Gastrocnemius medialis (tissue), 4 donors: ENCODE measurements around the gene SEC22C. TPM values are rescaled to one million over a fixed set of nuclear protein-coding genes. Genes with fewer than 3 reads are reported as not detected.

Experiments
- ATAC-seq, 2 donors: fragments of 150-250 bp; one replicate each; pipeline ENCODE4 v1.9.1; 2016
- DNase-seq, 2 donors: peaks; one replicate each; pipeline ENCODE4 v3.0.0-alpha.2; 2019
- H3K27ac ChIP-seq, 4 donors: fragments of 200-600 bp; sonication (generic); 1 replicate in 1 of 4; 2 replicates in 3 of 4; pipeline ENCODE4 v1.5.1; 2016 to 2018; ENCODE audit warnings: mild to moderate bottlenecking in 2 of 4, moderate library complexity in 1 of 4
- H3K27me3 ChIP-seq, 3 donors: fragments of 200-600 bp; sonication (generic) in 2 of 3; 1 replicate in 1 of 3; 2 replicates in 2 of 3; pipeline versions ENCODE4 v1.5.1 to v1.6.0; 2016 to 2019; ENCODE audit warnings: mild to moderate bottlenecking in 1 of 3, moderate library complexity in 1 of 3
- H3K36me3 ChIP-seq, 2 donors: fragments of 200-600 bp; sonication (generic) in 1 of 2; one replicate each; pipeline ENCODE4 v1.5.1; 2017 to 2018
- H3K4me1 ChIP-seq, 2 donors: fragments of 200-600 bp; sonication (generic) in 1 of 2; one replicate each; pipeline ENCODE4 v1.5.1; 2016 to 2017; ENCODE audit warnings: mild to moderate bottlenecking in 2 of 2
- H3K4me3 ChIP-seq, 4 donors: fragments of 200-600 bp; sonication (generic) in 3 of 4; 1 replicate in 1 of 4; 2 replicates in 3 of 4; pipeline ENCODE4 v1.5.1; 2016 to 2019; ENCODE audit warnings: mild to moderate bottlenecking in 2 of 4
- H3K9me3 ChIP-seq, 3 donors: fragments of 200-600 bp; sonication (generic) in 2 of 3; 1 replicate in 1 of 3; 2 replicates in 2 of 3; pipeline ENCODE4 v1.5.1; 2016 to 2019
- CTCF ChIP-seq, 5 experiments: fragments of 450-650 bp in 3 of 5; fragments of 200-600 bp in 2 of 5; sonication (generic) in 2 of 5; IDR thresholded peaks in 4 of 5; conservative IDR thresholded peaks in 1 of 5; 1 replicate in 4 of 5; 2 replicates in 1 of 5; pipeline ENCODE4 v1.5.1; 2016 to 2019; ENCODE audit warnings: antibody characterized with exemption in 5 of 5, mild to moderate bottlenecking in 3 of 5, moderate library complexity in 3 of 5
- POLR2A ChIP-seq, 2 donors: fragments of 450-650 bp; IDR thresholded peaks; one replicate each; pipeline ENCODE4 v1.6.1; 2017; ENCODE audit warnings: antibody characterized with exemption in 2 of 2, mild to moderate bottlenecking in 2 of 2, moderate library complexity in 2 of 2
- in situ Hi-C, 4 donors: fragments of 200-750 bp; cut with MboI; loops; one replicate each; pipeline versions ENCODE4 v1.15.0 to v1.8.0; 2017; ENCODE audit warnings: low sequenced_read_pairs in 4 of 4
- intact Hi-C: fragments of 100-400 bp; cut with DNase I; formaldehyde crosslinking; loops from one replicate; pipeline ENCODE4 v1.15.1; 2023; ENCODE audit warnings: low total_unique reads
- total RNA-seq, 4 donors: library from RNA; depleted of rRNA; stranded (reverse); fragments of >200 nt; gene quantifications; one replicate each; pipeline versions ENCODE4 v1.1.0 to v1.2.3, GENCODE V29; 2016

The SEC22C gene, protein sequence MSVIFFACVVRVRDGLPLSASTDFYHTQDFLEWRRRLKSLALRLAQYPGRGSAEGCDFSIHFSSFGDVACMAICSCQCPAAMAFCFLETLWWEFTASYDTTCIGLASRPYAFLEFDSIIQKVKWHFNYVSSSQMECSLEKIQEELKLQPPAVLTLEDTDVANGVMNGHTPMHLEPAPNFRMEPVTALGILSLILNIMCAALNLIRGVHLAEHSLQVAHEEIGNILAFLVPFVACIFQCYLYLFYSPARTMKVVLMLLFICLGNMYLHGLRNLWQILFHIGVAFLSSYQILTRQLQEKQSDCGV
- 10 to 100 TPM; 35.5 to 54.6 (median 40.6) TPM for total RNA-seq

DNA sequence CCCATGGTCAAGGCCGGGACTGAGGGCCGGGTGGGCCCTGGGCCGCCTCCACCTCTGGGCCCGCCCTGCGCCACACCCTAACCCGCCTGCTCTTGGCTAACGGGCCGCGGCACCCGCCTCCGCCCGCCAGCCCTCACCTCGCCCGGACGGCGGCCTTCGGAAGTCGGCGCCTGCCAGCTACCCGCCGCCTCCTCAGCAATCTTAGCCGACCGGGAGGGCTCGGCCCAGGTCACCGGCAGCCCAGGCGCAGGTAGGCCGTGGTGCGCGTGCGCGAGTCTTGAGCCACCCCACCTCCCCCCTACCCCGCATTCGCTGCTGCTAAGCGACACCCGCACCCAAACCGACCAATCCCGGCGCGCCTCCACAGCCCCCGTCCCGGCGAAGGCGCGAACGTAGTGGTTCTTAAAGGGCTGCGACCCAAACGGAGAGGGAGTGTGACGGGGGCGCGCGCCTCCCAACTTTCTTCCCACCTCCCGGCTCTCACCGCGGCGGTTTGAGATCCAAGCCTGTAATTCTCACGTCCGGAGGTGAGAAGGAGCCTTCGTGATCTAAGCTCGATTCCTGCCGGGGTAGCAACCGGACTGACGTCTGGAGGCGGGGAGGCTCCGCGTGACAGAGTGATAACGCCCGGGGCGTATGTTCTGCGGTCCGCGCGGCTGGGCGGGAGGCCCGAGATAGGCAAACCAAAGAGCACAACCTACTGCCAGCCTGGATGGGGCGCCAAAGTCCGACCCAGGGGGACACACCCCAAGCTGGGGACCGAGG lies at the start of gene SEC22C:
Gene SEC22C, minus strand, starts transcription at position 259 of the 765 bp plus-strand sequence. CDS start 12,921 bp downstream, outside the sequence.
- Histone ChIP-seq H3K4me3 (peak within 1 kb of the TSS; percentile 71 to 82 (median 75)), H3K36me3 (no peaks in the 10 kb centered on the region), H3K27ac (peak within 1 kb of the TSS; percentile 87 to 94 (median 92)), H3K27me3 (no peaks in the 10 kb centered on the region), H3K4me1 (peaks cover 11 to 19% of the 10 kb centered on the region in 2 donors), H3K9me3 (no peaks in the 10 kb centered on the region)
- peak; percentile 91 to 98 for TF ChIP-seq POLR2A (IDR thresholded peaks at IDR 0.05)
- TF ChIP-seq CTCF (IDR thresholded peaks at IDR 0.05 in 4 of 5, conservative IDR thresholded peaks at IDR 0.05 in 1 of 5): peak in 3 of 5 experiments; percentile 15 to 43 (median 38)
- DNase-seq (peak; percentile 96 to 97), ATAC-seq (peak; percentile 96 to 98)
- in situ Hi-C loops (loop anchor here (5.0 to 25.0 kb wide), 3 partner anchors 155 to 165 kb away; no protein-coding TSS in a partner anchor), intact Hi-C loops (loop anchor here (1.0 to 10.0 kb wide), 4 partner anchors 73 to 1113 kb away; partner anchors contain the start of gene ABHD5)

GRCh38 chr3:42613462-42613861 lies 31.7 kb upstream of the SEC22C start:
- TF ChIP-seq CTCF (IDR thresholded peaks at IDR 0.05 in 4 of 5, conservative IDR thresholded peaks at IDR 0.05 in 1 of 5): peak; percentile 34 to 48 (median 45)
- no peak for TF ChIP-seq POLR2A (IDR thresholded peaks at IDR 0.05)
- in situ Hi-C loops: no loop called here
- Histone ChIP-seq H3K27ac (peak overlapping the region; percentile 59 to 96 (median 74)), H3K4me3 (no peak overlapping the region), H3K9me3 (no peaks in the 10 kb centered on the region), H3K27me3 (no peaks in the 10 kb centered on the region), H3K4me1 (peaks cover 78 to 86% of the 10 kb centered on the region in 2 donors), H3K36me3 (peaks cover 0 to 9% of the 10 kb centered on the region in 2 donors)
- ATAC-seq (peak in 1 of 2 donors; percentile 44), DNase-seq (no peak)
- intact Hi-C loops: no loop called here

GRCh38 chr3:42612928-42613327 lies 31.2 kb upstream of the SEC22C start:
- TF ChIP-seq POLR2A (IDR thresholded peaks at IDR 0.05): no peak
- TF ChIP-seq CTCF (IDR thresholded peaks at IDR 0.05 in 4 of 5, conservative IDR thresholded peaks at IDR 0.05 in 1 of 5): no peak
- H3K27ac ChIP-seq: peak overlapping the region; percentile 59 to 96 (median 74)
- H3K4me3 ChIP-seq: no peak overlapping the region
- DNase-seq (no peak), ATAC-seq (peak; percentile 30 to 84)
- intact Hi-C loops (no loop called here), in situ Hi-C loops (no loop called here)
- peaks cover 0 to 4% of the 10 kb centered on the region in 2 donors for H3K36me3 ChIP-seq
- H3K4me1 ChIP-seq: peaks cover 82 to 88% of the 10 kb centered on the region in 2 donors
- no peaks in the 10 kb centered on the region for H3K9me3 ChIP-seq
- H3K27me3 ChIP-seq: no peaks in the 10 kb centered on the region

DNA sequence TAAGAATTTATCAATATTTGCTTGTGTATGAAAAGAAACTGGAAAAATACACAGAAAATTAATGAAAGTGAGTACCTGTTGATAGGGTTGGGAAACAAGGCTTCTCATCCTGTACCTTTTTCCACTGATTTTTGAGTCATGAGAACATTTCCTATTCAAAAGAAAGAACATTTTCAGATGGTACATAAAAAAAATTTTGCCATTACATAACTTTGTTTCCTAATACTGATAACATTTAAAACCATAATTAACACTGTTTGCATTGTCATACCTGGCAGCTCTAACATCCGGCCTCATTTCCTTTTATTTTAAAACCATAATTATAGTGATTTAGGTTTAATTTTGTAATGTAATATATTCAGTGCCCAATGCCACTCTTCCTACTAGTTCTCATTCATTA lies 30.4 kb upstream of the SEC22C start:
- no peaks in the 10 kb centered on the region for H3K36me3 ChIP-seq
- TF ChIP-seq POLR2A (IDR thresholded peaks at IDR 0.05): no peak
- no peak for TF ChIP-seq CTCF (IDR thresholded peaks at IDR 0.05 in 4 of 5, conservative IDR thresholded peaks at IDR 0.05 in 1 of 5)
- ATAC-seq (no peak), DNase-seq (no peak)
- no peaks in the 10 kb centered on the region for H3K27me3 ChIP-seq
- H3K4me3 ChIP-seq: no peak overlapping the region
- H3K27ac ChIP-seq: peak overlapping the region; percentile 60 to 96 (median 74)
- intact Hi-C loops (no loop called here), in situ Hi-C loops (no loop called here)
- no peaks in the 10 kb centered on the region for H3K9me3 ChIP-seq
- H3K4me1 ChIP-seq: peaks cover 79 to 84% of the 10 kb centered on the region in 2 donors
